CD4-positive, alpha-beta memory T cell (primary cell): ENCODE measurements around the gene PRICKLE1. TPM values are rescaled to one million over a fixed set of nuclear protein-coding genes. Genes with fewer than 3 reads are reported as not detected.

Source experiments
- CTCF ChIA-PET: fragments of 350-600 bp; sonication (Branson Sonifier 250); formaldehyde crosslinking; loops from one replicate; lab custom pipeline; 2021; ENCODE audit warnings: inconsistent platforms; ENCODE audit not compliant: partially characterized antibody; lab: Charles Lee
- POLR2A ChIA-PET: fragments of 350-600 bp; sonication (Branson Sonifier 250); formaldehyde crosslinking; loops from one replicate; lab custom pipeline; 2021; ENCODE audit not compliant: partially characterized antibody; lab: Charles Lee
- DNase-seq, 5 donors: peaks; one replicate each; pipeline versions ENCODE4 v3.0.0 to v3.0.0-alpha.2; 2020 to 2022; ENCODE audit warnings: mixed read lengths in 1 of 5
- H3K27ac ChIP-seq: one replicate; pipeline ENCODE4 v1.7.0; 2013; ENCODE audit warnings: low read depth, low read length
- H3K27me3 ChIP-seq: 2 replicates; pipeline ENCODE4 v1.7.0; 2013; ENCODE audit warnings: mild to moderate bottlenecking, low read length, moderate library complexity; ENCODE audit not compliant: insufficient read depth
- H3K36me3 ChIP-seq: 2 replicates; pipeline ENCODE4 v1.7.0; 2013; ENCODE audit warnings: mild to moderate bottlenecking, low read length, moderate library complexity; ENCODE audit not compliant: insufficient read depth
- H3K4me1 ChIP-seq: 2 replicates; pipeline ENCODE4 v1.7.0; 2013; ENCODE audit warnings: mild to moderate bottlenecking, low read length, moderate library complexity; ENCODE audit not compliant: insufficient read depth
- H3K4me3 ChIP-seq, 2 donors: one replicate each; pipeline ENCODE4 v1.7.0; 2013; ENCODE audit warnings: low read length in 2 of 2, mild to moderate bottlenecking in 1 of 2
- H3K9me3 ChIP-seq, 2 donors: one replicate each; pipeline ENCODE4 v1.7.0; 2013; ENCODE audit warnings: low read length in 2 of 2, control low read depth in 1 of 2; ENCODE audit not compliant: control insufficient read depth in 1 of 2
- H3K27ac Mint-ChIP-seq, 7 donors: one replicate each; pipeline ENCODE4 v1.8.0; 2020 to 2021; ENCODE audit warnings: mixed read lengths in 7 of 7, mild to moderate bottlenecking in 6 of 7, inconsistent platforms in 3 of 7, moderate library complexity in 3 of 7
- H3K27me3 Mint-ChIP-seq, 2 donors: one replicate each; pipeline ENCODE4 v1.8.0; 2020 to 2021; ENCODE audit warnings: mixed read lengths in 2 of 2
- H3K36me3 Mint-ChIP-seq, 2 donors: one replicate each; pipeline ENCODE4 v1.8.0; 2020 to 2021; ENCODE audit warnings: mixed read lengths in 2 of 2, inconsistent platforms in 1 of 2, mild to moderate bottlenecking in 1 of 2
- H3K4me1 Mint-ChIP-seq, 4 donors: one replicate each; pipeline ENCODE4 v1.8.0; 2020 to 2021; ENCODE audit warnings: mixed read lengths in 4 of 4, mild to moderate bottlenecking in 1 of 4
- H3K4me3 Mint-ChIP-seq, 8 donors: one replicate each; pipeline ENCODE4 v1.8.0; 2020 to 2021; ENCODE audit warnings: mixed read lengths in 8 of 8, mild to moderate bottlenecking in 7 of 8, moderate library complexity in 6 of 8, inconsistent platforms in 3 of 8
- H3K9me3 Mint-ChIP-seq, 8 donors: one replicate each; pipeline ENCODE4 v1.8.0; 2020 to 2021; ENCODE audit warnings: mixed read lengths in 8 of 8, mild to moderate bottlenecking in 5 of 8, inconsistent platforms in 3 of 8, moderate library complexity in 1 of 8
- intact Hi-C: fragments of 100-400 bp; cut with micrococcal nuclease; formaldehyde crosslinking; loops from one replicate; pipeline ENCODE4 v1.15.1; 2023
- polyA plus RNA-seq, 2 donors: library from polyadenylated mRNA; unstranded; fragments of 300-500 nt; fragmentation: Illumina TruSeq; gene quantifications; one replicate each; pipeline ENCODE4 v1.2.3, GENCODE V29; 2021
- total RNA-seq, 2 experiments: library from RNA; stranded (reverse); gene quantifications; one replicate each; pipeline ENCODE4 v1.2.3, GENCODE V29; 2021

Gene PRICKLE1
- total and polyA plus RNA-seq, 4 experiments from 2014 or later = not detected

DNA sequence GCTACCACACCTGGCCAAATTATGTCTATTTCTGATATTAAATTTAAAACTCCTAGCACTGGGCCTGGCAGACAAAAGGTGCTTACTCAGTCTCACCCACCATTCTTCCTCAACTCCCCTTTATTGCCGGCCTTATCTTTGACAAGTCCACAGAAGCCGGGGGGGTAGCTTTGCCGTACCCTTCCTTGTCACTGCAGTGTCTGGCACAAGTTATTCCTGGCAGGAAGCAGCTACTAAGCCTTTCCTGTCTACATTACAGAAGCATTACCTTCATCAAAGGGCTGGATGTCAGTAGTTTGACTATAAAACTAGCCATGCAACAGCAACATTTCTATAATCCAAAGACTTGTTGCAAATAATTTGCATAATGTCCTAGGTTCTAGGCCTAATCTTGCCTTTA lies 127.1 kb downstream of the PRICKLE1 start:
- H3K4me1 ChIP-seq = no peaks in the 10 kb centered on the region
- Mint-ChIP-seq H3K9me3 (peaks cover 0 to 8% (median 0%) of the 10 kb centered on the region in 8 donors), H3K27me3 (peaks cover 11 to 17% of the 10 kb centered on the region in 2 donors), H3K36me3 (no peaks in the 10 kb centered on the region), H3K4me3 (no peak overlapping the region), H3K27ac (peak overlapping the region in 1 of 7 donors; percentile 71), H3K4me1 (no peaks in the 10 kb centered on the region)
- CTCF ChIA-PET = no interaction called here
- DNase-seq = no peak
- H3K27ac ChIP-seq = no peak overlapping the region
- no peaks in the 10 kb centered on the region for H3K27me3 ChIP-seq
- no peaks in the 10 kb centered on the region for H3K36me3 ChIP-seq
- H3K9me3 ChIP-seq = no peaks in the 10 kb centered on the region
- no peak overlapping the region for H3K4me3 ChIP-seq
- intact Hi-C loops = no loop called here
- POLR2A ChIA-PET = no interaction called here

GRCh38 chr12:42459336-42459847 lies 130.2 kb downstream of the PRICKLE1 start:
- Mint-ChIP-seq H3K27ac (no peak overlapping the region), H3K4me1 (no peaks in the 10 kb centered on the region), H3K36me3 (no peaks in the 10 kb centered on the region), H3K4me3 (no peak overlapping the region), H3K27me3 (peaks cover 2 to 4% of the 10 kb centered on the region in 2 donors), H3K9me3 (peaks cover 0 to 2% (median 0%) of the 10 kb centered on the region in 8 donors)
- Histone ChIP-seq H3K4me3 (no peak overlapping the region), H3K36me3 (no peaks in the 10 kb centered on the region), H3K9me3 (no peaks in the 10 kb centered on the region), H3K27ac (no peak overlapping the region), H3K4me1 (no peaks in the 10 kb centered on the region), H3K27me3 (no peaks in the 10 kb centered on the region)
- intact Hi-C loops = no loop called here
- no peak for DNase-seq
- ChIA-PET CTCF (no interaction called here), POLR2A (no interaction called here)

- Mint-ChIP-seq H3K4me1 (no peaks in the 10 kb centered on the region), H3K36me3 (no peaks in the 10 kb centered on the region), H3K4me3 (no peak overlapping the region), H3K27me3 (peaks cover 0 to 4% of the 10 kb centered on the region in 2 donors), H3K27ac (no peak overlapping the region), H3K9me3 (peaks cover 0 to 2% (median 0%) of the 10 kb centered on the region in 8 donors)
- ChIA-PET CTCF (no interaction called here), POLR2A (no interaction called here)
- Histone ChIP-seq H3K9me3 (no peaks in the 10 kb centered on the region), H3K27me3 (no peaks in the 10 kb centered on the region), H3K4me3 (no peak overlapping the region), H3K36me3 (no peaks in the 10 kb centered on the region), H3K27ac (no peak overlapping the region), H3K4me1 (no peaks in the 10 kb centered on the region)
- intact Hi-C loops = no loop called here
- no peak for DNase-seq
Measured at GRCh38 chr12:42458575-42458974, 131.0 kb downstream of the PRICKLE1 start.

DNA sequence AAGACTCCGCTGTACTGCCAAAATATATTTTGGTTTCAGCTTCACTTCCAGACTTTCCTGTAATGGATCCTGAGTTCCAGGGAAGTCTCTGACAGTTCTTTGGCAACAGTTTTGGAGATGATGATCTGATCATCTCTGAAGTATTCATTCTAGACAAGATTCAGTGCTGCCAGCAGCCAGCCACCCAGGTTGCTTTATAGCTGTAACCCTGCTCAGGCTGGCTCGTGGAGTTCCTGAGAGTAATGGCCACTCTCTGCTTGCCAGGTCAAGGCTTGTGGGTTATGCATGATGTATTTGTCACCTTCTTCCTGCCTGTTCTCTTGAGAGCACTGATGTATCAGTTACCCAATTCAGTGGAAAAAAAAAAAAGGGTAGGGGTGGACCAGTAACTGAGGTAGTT lies 139.3 kb downstream of the PRICKLE1 start:
- Histone ChIP-seq H3K9me3 (no peaks in the 10 kb centered on the region), H3K27me3 (no peaks in the 10 kb centered on the region), H3K4me1 (no peaks in the 10 kb centered on the region), H3K36me3 (peaks cover 4% of the 10 kb centered on the region), H3K27ac (no peak overlapping the region), H3K4me3 (no peak overlapping the region)
- peaks cover 0 to 2% (median 0%) of the 10 kb centered on the region in 8 donors for H3K9me3 Mint-ChIP-seq
- ChIA-PET POLR2A (no interaction called here), CTCF (interaction anchor here (0.6 kb wide), 1 partner anchor 80 kb away, joined by 3 read pairs; no protein-coding TSS in a partner anchor)
- peaks cover 41 to 45% of the 10 kb centered on the region in 2 donors for H3K36me3 Mint-ChIP-seq
- H3K4me3 Mint-ChIP-seq = no peak overlapping the region
- intact Hi-C loops = no loop called here
- H3K27me3 Mint-ChIP-seq = no peaks in the 10 kb centered on the region
- no peaks in the 10 kb centered on the region for H3K4me1 Mint-ChIP-seq
- DNase-seq = no peak
- no peak overlapping the region for H3K27ac Mint-ChIP-seq

- peaks cover 4% of the 10 kb centered on the region for H3K36me3 ChIP-seq
- peaks cover 0 to 5% (median 0%) of the 10 kb centered on the region in 8 donors for H3K9me3 Mint-ChIP-seq
- intact Hi-C loops = no loop called here
- no peak overlapping the region for H3K27ac ChIP-seq
- H3K4me1 Mint-ChIP-seq = no peaks in the 10 kb centered on the region
- no peaks in the 10 kb centered on the region for H3K9me3 ChIP-seq
- POLR2A ChIA-PET = no interaction called here
- CTCF ChIA-PET = no interaction called here
- no peak overlapping the region for H3K27ac Mint-ChIP-seq
- no peaks in the 10 kb centered on the region for H3K27me3 Mint-ChIP-seq
- DNase-seq = no peak
- H3K36me3 Mint-ChIP-seq = peaks cover 55 to 59% of the 10 kb centered on the region in 2 donors
- H3K4me3 ChIP-seq = no peak overlapping the region
- no peaks in the 10 kb centered on the region for H3K27me3 ChIP-seq
- no peak overlapping the region for H3K4me3 Mint-ChIP-seq
- no peaks in the 10 kb centered on the region for H3K4me1 ChIP-seq
Measured at GRCh38 chr12:42448841-42449240, 140.7 kb downstream of the PRICKLE1 start.

GRCh38 chr12:42447371-42447786 lies 142.2 kb downstream of the PRICKLE1 start:
- H3K27ac ChIP-seq = no peak overlapping the region
- no peaks in the 10 kb centered on the region for H3K4me1 ChIP-seq
- POLR2A ChIA-PET = no interaction called here
- Mint-ChIP-seq H3K27ac (no peak overlapping the region), H3K9me3 (peaks cover 0 to 10% (median 4%) of the 10 kb centered on the region in 8 donors), H3K27me3 (no peaks in the 10 kb centered on the region), H3K4me1 (no peaks in the 10 kb centered on the region), H3K4me3 (no peak overlapping the region), H3K36me3 (peaks cover 70 to 74% of the 10 kb centered on the region in 2 donors)
- DNase-seq = no peak
- peaks cover 10% of the 10 kb centered on the region for H3K36me3 ChIP-seq
- no peak overlapping the region for H3K4me3 ChIP-seq
- intact Hi-C loops = no loop called here
- CTCF ChIA-PET = no interaction called here
- H3K9me3 ChIP-seq = no peaks in the 10 kb centered on the region
- H3K27me3 ChIP-seq = no peaks in the 10 kb centered on the region

- peaks cover 0 to 10% (median 4%) of the 10 kb centered on the region in 8 donors for H3K9me3 Mint-ChIP-seq
- ChIA-PET POLR2A (no interaction called here), CTCF (no interaction called here)
- Histone ChIP-seq H3K27ac (no peak overlapping the region), H3K36me3 (peaks cover 17% of the 10 kb centered on the region), H3K27me3 (no peaks in the 10 kb centered on the region), H3K4me1 (no peaks in the 10 kb centered on the region), H3K4me3 (no peak overlapping the region), H3K9me3 (no peaks in the 10 kb centered on the region)
- no peak overlapping the region for H3K27ac Mint-ChIP-seq
- intact Hi-C loops = no loop called here
- H3K4me3 Mint-ChIP-seq = no peak overlapping the region
- no peak for DNase-seq
- no peaks in the 10 kb centered on the region for H3K27me3 Mint-ChIP-seq
- H3K4me1 Mint-ChIP-seq = no peaks in the 10 kb centered on the region
- H3K36me3 Mint-ChIP-seq = peaks cover 76 to 80% of the 10 kb centered on the region in 2 donors
Measured at GRCh38 chr12:42446761-42447160, 142.8 kb downstream of the PRICKLE1 start.
